ENCODE measurements around the gene CBLB.

DNA sequence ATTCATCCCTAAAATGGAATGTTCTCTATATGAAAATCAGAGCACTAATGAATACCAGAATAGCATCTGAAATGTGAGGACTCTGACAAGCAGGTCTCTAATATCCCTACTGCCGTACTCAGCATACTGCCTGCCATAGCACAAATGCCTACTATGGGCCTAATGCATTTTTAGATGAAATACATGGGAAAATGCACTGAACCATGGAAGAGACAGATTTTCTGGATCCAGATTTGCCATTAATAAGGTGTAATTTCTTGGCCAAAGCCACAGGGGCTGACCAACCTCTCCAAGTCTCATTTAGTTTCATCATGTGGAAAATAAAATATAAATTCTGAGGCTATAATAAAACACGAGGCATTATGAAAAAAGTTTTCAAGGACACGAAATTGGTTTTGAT, 123.8 kb downstream of the CBLB start:
- TF ChIP-seq, protein P1, sequence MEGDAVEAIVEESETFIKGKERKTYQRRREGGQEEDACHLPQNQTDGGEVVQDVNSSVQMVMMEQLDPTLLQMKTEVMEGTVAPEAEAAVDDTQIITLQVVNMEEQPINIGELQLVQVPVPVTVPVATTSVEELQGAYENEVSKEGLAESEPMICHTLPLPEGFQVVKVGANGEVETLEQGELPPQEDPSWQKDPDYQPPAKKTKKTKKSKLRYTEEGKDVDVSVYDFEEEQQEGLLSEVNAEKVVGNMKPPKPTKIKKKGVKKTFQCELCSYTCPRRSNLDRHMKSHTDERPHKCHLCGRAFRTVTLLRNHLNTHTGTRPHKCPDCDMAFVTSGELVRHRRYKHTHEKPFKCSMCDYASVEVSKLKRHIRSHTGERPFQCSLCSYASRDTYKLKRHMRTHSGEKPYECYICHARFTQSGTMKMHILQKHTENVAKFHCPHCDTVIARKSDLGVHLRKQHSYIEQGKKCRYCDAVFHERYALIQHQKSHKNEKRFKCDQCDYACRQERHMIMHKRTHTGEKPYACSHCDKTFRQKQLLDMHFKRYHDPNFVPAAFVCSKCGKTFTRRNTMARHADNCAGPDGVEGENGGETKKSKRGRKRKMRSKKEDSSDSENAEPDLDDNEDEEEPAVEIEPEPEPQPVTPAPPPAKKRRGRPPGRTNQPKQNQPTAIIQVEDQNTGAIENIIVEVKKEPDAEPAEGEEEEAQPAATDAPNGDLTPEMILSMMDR (IDR thresholded peaks at IDR 0.05) = no peak
- no peak for TF ChIP-seq SIN3A (IDR thresholded peaks at IDR 0.05; ENCODE audit: borderline replicate concordance, insufficient read depth, low read depth, low read length)
- TF ChIP-seq POLR2AphosphoS5 (IDR thresholded peaks at IDR 0.05; ENCODE audit: low read depth, low read length) = no peak
- TF ChIP-seq, protein P2, sequence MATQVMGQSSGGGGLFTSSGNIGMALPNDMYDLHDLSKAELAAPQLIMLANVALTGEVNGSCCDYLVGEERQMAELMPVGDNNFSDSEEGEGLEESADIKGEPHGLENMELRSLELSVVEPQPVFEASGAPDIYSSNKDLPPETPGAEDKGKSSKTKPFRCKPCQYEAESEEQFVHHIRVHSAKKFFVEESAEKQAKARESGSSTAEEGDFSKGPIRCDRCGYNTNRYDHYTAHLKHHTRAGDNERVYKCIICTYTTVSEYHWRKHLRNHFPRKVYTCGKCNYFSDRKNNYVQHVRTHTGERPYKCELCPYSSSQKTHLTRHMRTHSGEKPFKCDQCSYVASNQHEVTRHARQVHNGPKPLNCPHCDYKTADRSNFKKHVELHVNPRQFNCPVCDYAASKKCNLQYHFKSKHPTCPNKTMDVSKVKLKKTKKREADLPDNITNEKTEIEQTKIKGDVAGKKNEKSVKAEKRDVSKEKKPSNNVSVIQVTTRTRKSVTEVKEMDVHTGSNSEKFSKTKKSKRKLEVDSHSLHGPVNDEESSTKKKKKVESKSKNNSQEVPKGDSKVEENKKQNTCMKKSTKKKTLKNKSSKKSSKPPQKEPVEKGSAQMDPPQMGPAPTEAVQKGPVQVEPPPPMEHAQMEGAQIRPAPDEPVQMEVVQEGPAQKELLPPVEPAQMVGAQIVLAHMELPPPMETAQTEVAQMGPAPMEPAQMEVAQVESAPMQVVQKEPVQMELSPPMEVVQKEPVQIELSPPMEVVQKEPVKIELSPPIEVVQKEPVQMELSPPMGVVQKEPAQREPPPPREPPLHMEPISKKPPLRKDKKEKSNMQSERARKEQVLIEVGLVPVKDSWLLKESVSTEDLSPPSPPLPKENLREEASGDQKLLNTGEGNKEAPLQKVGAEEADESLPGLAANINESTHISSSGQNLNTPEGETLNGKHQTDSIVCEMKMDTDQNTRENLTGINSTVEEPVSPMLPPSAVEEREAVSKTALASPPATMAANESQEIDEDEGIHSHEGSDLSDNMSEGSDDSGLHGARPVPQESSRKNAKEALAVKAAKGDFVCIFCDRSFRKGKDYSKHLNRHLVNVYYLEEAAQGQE (IDR thresholded peaks at IDR 0.05; ENCODE audit: insufficient read depth in 1 of 2, low read depth in 2 of 2, low read length in 1 of 2) = no peak
- TF ChIP-seq TCF7L2 (IDR thresholded peaks at IDR 0.05; ENCODE audit: low read depth, low read length) = no peak
